Endothelial cell of umbilical vein (primary cell): ENCODE measurements around the gene TLCD2. TPM values are rescaled to one million over a fixed set of nuclear protein-coding genes. Genes with fewer than 3 reads are reported as not detected.

Experiments used
- BruUV-seq: library from RNA; stranded (reverse); fragments of 400-500 nt; replicated peaks from 2 replicates; lab custom pipeline; 2021; lab: Mats Ljungman, UMichigan
- CTCF ChIA-PET: fragments of 300-600, 350-600 bp; sonication (Branson Sonifier 250); formaldehyde crosslinking; loops from one replicate; lab custom pipeline; 2021; ENCODE audit warnings: antibody characterized with exemption, inconsistent platforms; lab: Charles Lee
- POLR2A ChIA-PET: fragments of 300-600, 350-600 bp; sonication (Branson Sonifier 250); formaldehyde crosslinking; loops from one replicate; lab custom pipeline; 2021; ENCODE audit warnings: antibody characterized with exemption, inconsistent platforms; lab: Charles Lee
- DNase-seq: peaks from one replicate; pipeline ENCODE4 v3.0.0-alpha.2; 2011; ENCODE audit warnings: low read depth, low spot score
- FAIRE-seq: peaks from 2 replicates; lab custom pipeline; 2011; peaks lifted over from hg19 to GRCh38; lab: Jason Lieb, UNC
- H2AFZ ChIP-seq: 2 replicates; pipeline ENCODE4 v1.6.0; 2012; ENCODE audit warnings: low read depth, low read length, control low read depth, inconsistent platforms
- H3K27ac ChIP-seq: 2 replicates; pipeline ENCODE4 v1.5.1; 2011; ENCODE audit warnings: low read depth, mild to moderate bottlenecking, control low read depth, low read length, moderate library complexity; ENCODE audit not compliant: insufficient read depth
- H3K27me3 ChIP-seq, 2 experiments: 2 replicates each; pipeline versions ENCODE4 v1.6.0 to v1.6.1; 2011; ENCODE audit warnings: low read length in 2 of 2, mixed read lengths in 1 of 2; ENCODE audit not compliant: control insufficient read depth in 2 of 2, insufficient read depth in 2 of 2
- H3K36me3 ChIP-seq, 2 experiments: 2 replicates in 1 of 2; 3 replicates in 1 of 2; pipeline ENCODE4 v1.5.1; 2011; ENCODE audit warnings: low read length in 2 of 2, mild to moderate bottlenecking in 1 of 2, moderate library complexity in 1 of 2; ENCODE audit not compliant: control insufficient read depth in 2 of 2, insufficient read depth in 2 of 2; ENCODE audit errors: extremely low read depth in 1 of 2
- H3K4me1 ChIP-seq: 3 replicates; pipeline ENCODE4 v1.5.1; 2011; ENCODE audit warnings: mild to moderate bottlenecking, low read length; ENCODE audit not compliant: control insufficient read depth, insufficient read depth; ENCODE audit errors: extremely low read depth
- H3K4me2 ChIP-seq: 2 replicates; pipeline ENCODE4 v1.6.1; 2011; ENCODE audit warnings: low read length, control low read depth, mixed read lengths; ENCODE audit not compliant: insufficient read depth
- H3K4me3 ChIP-seq, 3 experiments: fragments of 200-600 bp in 1 of 3; sonication (generic), shearing (Covaris generic) in 1 of 3; replicated peaks in 1 of 3; 2 replicates each; pipeline ENCODE4 v1.5.1; 2011 to 2016; ENCODE audit warnings: control low read depth in 3 of 3, low read length in 3 of 3, mild to moderate bottlenecking in 2 of 3, inconsistent platforms in 1 of 3, low read depth in 1 of 3, moderate library complexity in 1 of 3; ENCODE audit not compliant: insufficient read depth in 1 of 3
- H3K79me2 ChIP-seq: 2 replicates; pipeline ENCODE4 v1.6.0; 2012; ENCODE audit warnings: low read length, inconsistent platforms; ENCODE audit not compliant: control insufficient read depth, insufficient read depth
- H3K9ac ChIP-seq: replicated peaks from 2 replicates; pipeline ENCODE3; 2011; ENCODE audit warnings: low read length, control low read depth; ENCODE audit not compliant: insufficient read depth; ENCODE audit errors: extremely low read depth
- H3K9me1 ChIP-seq: replicated peaks from 3 replicates; pipeline ENCODE4 v1.6.0; 2011; ENCODE audit warnings: mild to moderate bottlenecking, low read length; ENCODE audit not compliant: control insufficient read depth, insufficient read depth; ENCODE audit errors: extremely low read depth
- H3K9me3 ChIP-seq: replicated peaks from 2 replicates; pipeline ENCODE4 v1.5.1; 2012; ENCODE audit warnings: low read length, inconsistent platforms; ENCODE audit not compliant: control insufficient read depth, insufficient read depth
- H4K20me1 ChIP-seq: replicated peaks from 2 replicates; pipeline ENCODE3; 2011; ENCODE audit warnings: mild to moderate bottlenecking, low read length; ENCODE audit not compliant: control insufficient read depth, insufficient read depth; ENCODE audit errors: extremely low read depth
- EZH2 ChIP-seq: IDR thresholded peaks from 2 replicates; pipeline ENCODE4 v1.6.1; 2012; ENCODE audit warnings: borderline replicate concordance, low read depth, mild to moderate bottlenecking, moderate library complexity, low read length, inconsistent platforms; ENCODE audit not compliant: severe bottlenecking
- FOS ChIP-seq: IDR thresholded peaks from 2 replicates; pipeline ENCODE4 v1.6.1; 2011; ENCODE audit warnings: mild to moderate bottlenecking, low read length, moderate library complexity, borderline replicate concordance; ENCODE audit not compliant: insufficient read depth
- GATA2 ChIP-seq: IDR thresholded peaks from 2 replicates; pipeline ENCODE4 v1.7.0; 2011; ENCODE audit warnings: low read depth, mild to moderate bottlenecking, moderate library complexity, mixed read lengths, low read length; ENCODE audit not compliant: insufficient read length, insufficient read depth
- JUN ChIP-seq: IDR thresholded peaks from 2 replicates; pipeline ENCODE4 v1.6.1; 2011; ENCODE audit warnings: borderline replicate concordance, low read depth; ENCODE audit not compliant: insufficient read length, insufficient read depth
- MYC ChIP-seq: IDR thresholded peaks from one replicate; pipeline ENCODE4 v1.6.1; 2011; ENCODE audit warnings: mild to moderate bottlenecking, low read depth, low read length
- POLR2A ChIP-seq: IDR thresholded peaks from 2 replicates; pipeline ENCODE4 v1.6.1; 2012; ENCODE audit warnings: low read depth, mild to moderate bottlenecking, control low read depth, low read length
- POLR2AphosphoS5 ChIP-seq: IDR thresholded peaks from 2 replicates; pipeline ENCODE4 v1.6.1; 2012; ENCODE audit warnings: low read depth, mild to moderate bottlenecking, control low read depth, low read length, moderate library complexity; ENCODE audit not compliant: insufficient read depth
- dilution Hi-C: fragments of 300-500 bp; cut with MboI; formaldehyde crosslinking; loops from one replicate; pipeline ENCODE4 v1.15.0; 2019; ENCODE audit warnings: low sequenced_read_pairs; ENCODE audit not compliant: extremely low pct_ligation_motif_present
- intact Hi-C: fragments of 100-400 bp; cut with micrococcal nuclease; formaldehyde crosslinking; loops from one replicate; pipeline ENCODE4 v1.10.0; 2022
- polyA plus RNA-seq, 4 experiments: library from polyadenylated mRNA; depleted of rRNA in 3 of 4; stranded (reverse) in 3 of 4; unstranded in 1 of 4; fragments of >200 nt; gene quantifications; 2 replicates each; pipeline versions ENCODE4 v1.2.1 to v1.2.3, GENCODE V29; 2011 to 2012; ENCODE audit warnings: missing spikeins in 1 of 4
- total RNA-seq: library from RNA; stranded (reverse); gene quantifications from 2 replicates; pipeline ENCODE4 v1.2.3, GENCODE V29; 2021
- TF ChIP-seq, protein P1 (sequence below): IDR thresholded peaks from 2 replicates; pipeline ENCODE4 v1.6.1; 2011; ENCODE audit not compliant: insufficient read depth, insufficient read length

Gene TLCD2
- total and polyA plus RNA-seq, 2 donors (not counting 3 experiments of a cell fraction or from before 2014, with no cell fraction given): 0.72 to 2.1 TPM

GRCh38 chr17:1731194-1731506 is 21.0 kb upstream of the TLCD2 start:
- POLR2A ChIA-PET: no interaction called here
- no peak overlapping the region for H2AFZ ChIP-seq
- no peak overlapping the region for H3K4me2 ChIP-seq
- no TSS peak for BruUV-seq
- H4K20me1 ChIP-seq: no peaks in the 10 kb centered on the region
- intact Hi-C loops (no loop called here), dilution Hi-C loops (no loop called here)
- no peak overlapping the region for H3K9ac ChIP-seq
- H3K36me3 ChIP-seq: peaks cover 0 to 3% of the 10 kb centered on the region in 2 experiments
- H3K9me1 ChIP-seq: no peaks in the 10 kb centered on the region
- no peaks in the 10 kb centered on the region for H3K4me1 ChIP-seq
- H3K27me3 ChIP-seq: no peaks in the 10 kb centered on the region
- DNase-seq (no peak), FAIRE-seq (no peak)
- CTCF ChIA-PET: interaction anchor here (2.6 kb wide), 1 partner anchor 53 kb away, joined by 9 read pairs; no protein-coding TSS in a partner anchor
- H3K9me3 ChIP-seq: no peaks in the 10 kb centered on the region
- TF ChIP-seq GATA2 (no peak), POLR2A (no peak), POLR2AphosphoS5 (no peak), MYC (no peak), JUN (no peak)
- TF ChIP-seq, protein P1, sequence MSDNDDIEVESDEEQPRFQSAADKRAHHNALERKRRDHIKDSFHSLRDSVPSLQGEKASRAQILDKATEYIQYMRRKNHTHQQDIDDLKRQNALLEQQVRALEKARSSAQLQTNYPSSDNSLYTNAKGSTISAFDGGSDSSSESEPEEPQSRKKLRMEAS: no peak
- no peak overlapping the region for H3K4me3 ChIP-seq
- H3K79me2 ChIP-seq: peaks cover 2% of the 10 kb centered on the region
- no peak overlapping the region for H3K27ac ChIP-seq

DNA sequence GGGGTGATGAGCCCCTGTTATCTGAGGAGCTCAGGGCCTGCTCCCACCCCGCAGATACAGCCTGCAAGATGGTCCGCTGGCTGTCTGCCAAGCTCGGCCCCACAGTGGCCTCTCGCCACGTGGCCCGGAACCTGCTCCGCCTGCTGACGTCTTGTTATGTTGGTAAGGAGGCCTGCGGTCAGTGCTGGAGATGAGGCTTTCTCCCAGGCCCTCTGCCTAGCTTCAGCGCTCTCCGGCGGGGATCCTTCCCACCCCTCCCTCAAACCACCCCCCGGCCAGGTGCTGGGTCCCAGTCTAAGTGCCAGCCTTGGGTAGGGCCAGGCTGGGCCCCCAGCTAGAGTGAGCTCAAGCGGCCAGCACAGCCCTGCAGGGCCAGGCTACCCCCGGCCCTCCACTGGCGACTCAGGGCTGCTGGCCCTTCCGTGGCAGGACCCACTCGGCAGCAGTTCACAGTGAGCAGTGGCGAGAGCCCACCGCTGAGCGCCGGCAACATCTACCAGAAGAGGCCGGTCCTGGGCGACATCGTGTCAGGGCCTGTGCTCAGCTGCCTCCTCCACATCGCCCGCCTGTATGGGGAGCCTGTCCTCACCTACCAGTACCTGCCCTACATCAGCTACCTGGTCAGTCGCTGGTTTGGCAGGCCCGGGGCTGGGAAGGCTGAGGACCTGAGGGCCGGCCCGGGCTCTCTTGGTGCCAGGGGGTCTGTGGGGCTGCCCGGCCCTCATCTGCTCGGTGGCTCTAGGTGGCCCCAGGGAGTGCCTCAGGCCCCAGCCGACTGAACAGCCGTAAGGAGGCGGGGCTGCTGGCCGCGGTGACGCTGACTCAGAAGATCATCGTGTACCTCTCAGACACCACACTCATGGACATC is 20.4 kb upstream of the TLCD2 start:
- dilution Hi-C loops (no loop called here), intact Hi-C loops (no loop called here)
- H2AFZ ChIP-seq: no peak overlapping the region
- no peaks in the 10 kb centered on the region for H3K9me1 ChIP-seq
- H3K36me3 ChIP-seq: peaks cover 0 to 3% of the 10 kb centered on the region in 2 experiments
- no peaks in the 10 kb centered on the region for H4K20me1 ChIP-seq
- H3K79me2 ChIP-seq: peaks cover 2% of the 10 kb centered on the region
- H3K9me3 ChIP-seq: no peaks in the 10 kb centered on the region
- H3K9ac ChIP-seq: no peak overlapping the region
- no TSS peak for BruUV-seq
- H3K27me3 ChIP-seq: no peaks in the 10 kb centered on the region
- H3K4me1 ChIP-seq: no peaks in the 10 kb centered on the region
- no peak overlapping the region for H3K4me2 ChIP-seq
- no peak overlapping the region for H3K4me3 ChIP-seq
- ChIA-PET CTCF (interaction anchor here (2.6 kb wide), 1 partner anchor 53 kb away, joined by 9 read pairs; no protein-coding TSS in a partner anchor), POLR2A (no interaction called here)
- FAIRE-seq (no peak), DNase-seq (no peak)
- no peak overlapping the region for H3K27ac ChIP-seq
- TF ChIP-seq, protein P1: no peak
- TF ChIP-seq FOS: no peak
- TF ChIP-seq EZH2: no peak
